HG02763 (cell line): ENCODE data around the gene ANGPTL4.

Experiments used
- ATAC-seq: cut with Tn5 transposase; IDR thresholded peaks from one replicate; pipeline ENCODE4 v1.9.1; 2021; ENCODE audit warnings: mild to moderate bottlenecking, moderate library complexity; ENCODE audit not compliant: unreplicated experiment

The ANGPTL4 gene

GRCh38 chr19:8387688-8388611, 24.0 kb downstream of the ANGPTL4 start:
- ATAC-seq, result no peak

DNA sequence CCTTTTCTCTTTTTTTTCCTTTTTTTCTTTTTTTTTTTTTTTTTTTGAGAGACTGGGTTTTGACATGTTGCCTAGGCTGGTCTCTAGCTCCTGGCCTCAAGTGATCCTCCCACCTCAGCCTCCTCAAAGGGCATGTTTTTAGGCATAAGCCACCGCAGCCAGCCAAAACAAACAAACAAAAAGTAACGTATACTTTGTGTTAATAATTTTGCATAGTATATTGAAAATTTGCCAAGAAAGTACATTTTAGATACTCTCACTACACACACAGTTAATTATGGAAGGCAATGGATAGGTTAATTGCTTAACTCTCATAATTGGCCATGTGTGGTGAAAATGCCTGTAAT, 24.6 kb downstream of the ANGPTL4 start:
- no peak for ATAC-seq

- ATAC-seq, result peak; percentile 92
These were observed 26.1 kb downstream of the ANGPTL4 start, which contains the start of gene RAB11B for GRCh38 chr19:8389891-8390616. Gene RAB11B, plus strand, starts transcription at chr19:8390360. Its CDS starts 57 bp downstream, at chr19:8390417.

GRCh38 chr19:8390617-8390981, 26.6 kb downstream of the ANGPTL4 start:
- peak; percentile 39 for ATAC-seq

DNA sequence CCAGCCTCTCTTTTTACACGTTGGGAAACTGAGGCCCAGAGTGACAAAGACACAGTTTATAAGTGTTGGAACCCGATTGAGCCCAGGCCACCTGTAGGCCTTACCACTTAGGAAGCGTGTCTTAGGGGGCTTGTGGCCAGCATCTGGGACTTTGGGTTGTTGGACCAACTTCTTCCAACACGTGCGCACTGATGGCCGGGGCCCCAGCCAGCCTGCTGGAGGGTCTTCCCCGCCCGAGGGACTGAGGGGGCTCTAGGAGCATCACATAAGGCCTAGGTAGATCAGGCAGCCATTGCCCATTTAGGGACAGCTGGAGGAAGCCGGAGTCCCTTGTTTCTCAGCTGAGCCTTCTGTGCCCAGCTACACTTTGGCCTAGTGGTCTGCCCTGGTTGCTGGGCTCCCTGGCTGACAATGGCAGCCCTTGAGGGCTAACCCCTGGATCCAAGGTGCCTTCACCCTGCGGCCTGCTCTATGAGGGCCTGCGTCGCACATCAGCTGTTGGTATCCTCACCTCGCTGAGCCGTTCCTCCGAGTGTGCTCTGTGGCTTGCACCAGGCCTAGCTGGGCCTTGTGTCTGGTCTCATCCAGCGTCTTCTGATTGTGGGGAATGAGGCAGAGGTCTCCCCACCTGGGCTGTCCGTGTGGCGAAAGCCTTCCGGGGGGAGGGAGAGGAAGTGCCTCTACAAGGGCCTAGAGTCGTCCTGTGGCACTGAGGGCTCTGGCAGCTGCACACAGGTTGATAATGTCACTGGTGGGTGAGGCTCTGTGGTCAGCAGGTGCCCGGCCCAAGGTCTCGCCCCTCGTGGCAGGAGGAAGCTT, 27.5 kb downstream of the ANGPTL4 start:
- ATAC-seq, result no peak

DNA sequence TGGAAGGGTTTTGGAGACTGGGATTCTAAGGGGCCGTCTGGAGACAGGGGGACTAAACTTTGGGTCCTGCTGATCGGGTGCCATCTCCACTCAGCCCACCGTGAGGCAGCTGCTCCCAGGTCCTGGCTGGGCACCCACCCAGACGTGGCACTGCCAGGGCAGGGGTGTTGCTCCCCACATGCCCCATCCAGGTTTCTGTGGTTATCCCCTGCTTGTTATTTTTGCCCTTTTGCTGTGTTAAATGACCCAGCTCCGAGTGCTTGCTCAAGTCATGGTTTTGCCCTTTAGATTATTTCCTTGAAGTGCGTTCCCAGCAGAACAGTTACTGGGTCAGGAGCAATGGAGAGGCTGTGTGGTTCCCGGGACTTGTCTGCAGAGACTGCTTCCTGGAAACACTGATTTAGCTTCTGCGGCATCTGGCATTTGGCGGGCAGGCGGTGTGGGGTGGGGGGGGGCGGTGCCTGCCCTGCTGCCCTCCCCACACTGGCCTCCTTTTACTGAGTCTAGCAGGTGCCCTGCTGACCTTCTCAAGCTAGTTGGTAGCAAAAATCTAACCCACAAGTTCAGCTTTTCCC, 28.1 kb downstream of the ANGPTL4 start:
- ATAC-seq, result no peak

- no peak for ATAC-seq
These were observed 29.4 kb downstream of the ANGPTL4 start for GRCh38 chr19:8393192-8393870.

DNA sequence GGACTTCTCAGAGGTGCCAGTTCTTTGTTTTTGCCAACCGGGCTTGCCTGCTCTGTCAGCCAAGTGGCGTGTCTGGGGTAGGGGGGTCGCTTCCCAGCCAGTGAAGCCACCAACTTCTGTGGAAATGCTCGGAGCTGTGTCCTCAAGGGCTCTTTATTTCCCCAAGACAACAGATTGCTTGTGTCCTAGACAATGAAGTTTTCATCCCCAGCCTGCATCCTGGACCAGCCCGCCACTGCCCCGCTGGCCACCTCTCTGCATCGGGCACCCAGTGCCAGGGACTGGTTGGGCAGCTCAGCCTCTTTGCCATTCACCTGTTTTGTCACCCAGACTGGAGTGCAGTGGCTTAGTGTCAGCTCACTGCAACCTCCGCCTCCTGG, 29.9 kb downstream of the ANGPTL4 start:
- ATAC-seq, result no peak

DNA sequence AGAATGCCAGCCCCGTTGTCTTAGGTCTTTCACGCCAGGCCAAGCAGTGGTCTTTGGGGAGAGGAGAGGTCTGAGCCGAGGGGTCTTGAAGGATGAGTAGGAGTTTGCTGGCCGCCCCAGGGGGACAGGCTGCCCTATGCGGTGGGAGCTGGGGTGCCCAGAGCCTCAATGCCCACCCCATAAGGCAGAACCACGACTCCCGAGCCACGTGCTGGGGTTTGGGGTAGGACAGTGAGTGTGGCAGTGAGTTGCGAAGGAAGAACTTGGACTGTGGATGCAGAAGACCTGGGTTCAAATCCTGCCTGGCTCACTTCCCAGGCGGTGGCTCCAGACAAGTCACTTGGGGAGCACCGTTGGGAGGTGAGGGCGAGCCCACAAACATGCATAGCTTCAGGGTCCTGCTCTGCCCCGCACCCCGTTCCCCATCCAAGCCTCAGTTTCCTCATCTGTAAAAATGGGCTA, 31.7 kb downstream of the ANGPTL4 start:
- ATAC-seq, result no peak

DNA sequence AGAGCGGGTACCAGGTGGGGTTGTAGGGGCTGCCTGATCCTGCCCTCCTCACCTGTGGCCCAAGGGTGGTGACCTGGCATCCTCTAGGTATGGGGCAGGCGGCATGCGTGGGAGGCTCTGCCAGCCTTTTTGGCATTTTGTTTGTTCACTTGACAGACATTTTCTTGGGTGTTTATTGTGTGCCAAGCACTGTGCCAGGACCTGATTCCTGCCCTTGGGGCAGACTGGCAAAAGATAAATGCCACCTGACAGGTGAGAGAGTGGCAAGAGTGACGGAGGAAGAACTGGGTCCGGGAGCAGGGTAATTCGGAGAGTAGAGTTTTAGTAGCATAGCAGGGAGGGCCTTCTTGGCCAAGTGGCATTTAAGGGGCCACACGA, 32.2 kb downstream of the ANGPTL4 start:
- ATAC-seq, result no peak

DNA sequence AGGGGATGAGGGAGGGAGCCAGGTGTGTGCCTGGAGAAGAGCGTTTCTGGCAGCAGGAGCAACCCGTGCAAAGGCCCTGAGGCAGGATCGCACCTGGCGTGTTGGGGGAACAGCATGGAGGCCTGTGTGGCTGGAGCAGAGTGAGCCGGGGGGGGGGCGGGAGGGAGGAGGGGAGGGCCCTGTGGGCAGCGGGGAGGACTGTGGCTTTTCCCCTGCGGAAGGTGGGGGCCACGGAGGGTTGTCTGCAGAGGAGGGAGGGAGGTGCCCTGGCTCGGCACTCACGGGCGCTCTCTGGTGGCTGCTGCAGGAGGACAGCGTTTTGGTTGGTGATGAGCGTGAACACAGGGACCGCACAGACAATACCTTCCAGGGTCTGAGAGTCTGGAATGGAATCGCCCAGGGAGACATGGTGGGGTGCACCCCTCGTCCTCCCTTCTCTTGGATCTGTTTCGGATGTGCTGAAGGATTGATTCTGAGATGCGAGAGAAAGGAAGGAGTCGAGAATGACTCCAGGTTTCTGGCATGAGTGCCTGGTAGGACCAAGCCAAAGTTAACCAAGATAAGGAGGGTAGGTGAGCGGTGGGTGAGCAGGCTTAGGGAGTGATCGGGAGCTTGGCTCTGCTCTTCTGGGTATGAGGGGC, 32.7 kb downstream of the ANGPTL4 start:
- no peak for ATAC-seq

- ATAC-seq, result no peak
These were observed 33.3 kb downstream of the ANGPTL4 start for GRCh38 chr19:8397271-8397670.

GRCh38 chr19:8397746-8398310, 33.9 kb downstream of the ANGPTL4 start:
- ATAC-seq, result no peak

- no peak for ATAC-seq
These were observed 34.4 kb downstream of the ANGPTL4 start for GRCh38 chr19:8398311-8398771.

- no peak for ATAC-seq
These were observed 35.8 kb downstream of the ANGPTL4 start for GRCh38 chr19:8399681-8400188.

- ATAC-seq, result no peak
These were observed 38.0 kb downstream of the ANGPTL4 start for GRCh38 chr19:8401981-8402411.

GRCh38 chr19:8403098-8403819, 39.3 kb downstream of the ANGPTL4 start:
- no peak for ATAC-seq

DNA sequence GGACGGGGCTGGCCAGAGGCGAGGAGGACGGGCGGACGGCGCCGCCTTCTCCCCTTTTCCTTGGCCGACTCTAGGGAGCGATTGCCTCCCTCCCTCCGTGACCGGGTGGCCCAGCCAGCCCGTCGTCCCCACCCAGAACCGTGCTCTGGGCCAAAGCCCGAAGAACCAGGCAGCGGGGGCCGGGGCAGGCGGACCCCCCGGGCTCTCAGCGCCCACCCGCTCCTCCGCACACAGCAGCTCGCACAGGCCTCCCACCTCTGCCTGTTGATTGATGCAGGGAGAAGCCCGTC, 39.8 kb downstream of the ANGPTL4 start:
- ATAC-seq, result no peak
